HG03442 (cell line): ENCODE measurements around the gene KCNQ5.

Source experiments
- ATAC-seq: cut with Tn5 transposase; IDR thresholded peaks from one replicate; pipeline ENCODE4 v1.9.1; 2021; ENCODE audit warnings: mild to moderate bottlenecking, moderate library complexity; ENCODE audit not compliant: unreplicated experiment

KCNQ5 gene

GRCh38 chr6:72739368-72739779, 117.5 kb downstream of the KCNQ5 start:
- ATAC-seq = peak; percentile 62

GRCh38 chr6:72740135-72740534, 118.3 kb downstream of the KCNQ5 start:
- ATAC-seq = peak; percentile 81

GRCh38 chr6:72741083-72741482, 119.2 kb downstream of the KCNQ5 start:
- ATAC-seq = no peak

GRCh38 chr6:72742001-72742673, 120.3 kb downstream of the KCNQ5 start:
- ATAC-seq = no peak

GRCh38 chr6:72746276-72746675, 124.4 kb downstream of the KCNQ5 start:
- ATAC-seq = no peak

GRCh38 chr6:72748759-72749158, 126.9 kb downstream of the KCNQ5 start:
- no peak for ATAC-seq

GRCh38 chr6:72755752-72756151, 133.9 kb downstream of the KCNQ5 start:
- no peak for ATAC-seq

GRCh38 chr6:72757048-72757447, 135.2 kb downstream of the KCNQ5 start:
- no peak for ATAC-seq

- no peak for ATAC-seq
Observed at GRCh38 chr6:72757926-72758325, 136.1 kb downstream of the KCNQ5 start.

- ATAC-seq = no peak
Observed at GRCh38 chr6:72758901-72759300, 137.0 kb downstream of the KCNQ5 start.

- no peak for ATAC-seq
Observed at GRCh38 chr6:72760114-72760793, 138.4 kb downstream of the KCNQ5 start.

GRCh38 chr6:72761761-72762160, 139.9 kb downstream of the KCNQ5 start:
- ATAC-seq = no peak

- ATAC-seq = peak; percentile 67
Observed at GRCh38 chr6:72769459-72770125, 147.7 kb downstream of the KCNQ5 start.

GRCh38 chr6:72770959-72771358, 149.1 kb downstream of the KCNQ5 start:
- ATAC-seq = no peak

GRCh38 chr6:72776456-72776855, 154.6 kb downstream of the KCNQ5 start:
- no peak for ATAC-seq

- ATAC-seq = no peak
Observed at GRCh38 chr6:72781624-72782023, 159.8 kb downstream of the KCNQ5 start.

GRCh38 chr6:72783035-72783434, 161.2 kb downstream of the KCNQ5 start:
- no peak for ATAC-seq

GRCh38 chr6:72783666-72784065, 161.8 kb downstream of the KCNQ5 start:
- ATAC-seq = no peak

- ATAC-seq = no peak
Observed at GRCh38 chr6:72784071-72784470, 162.2 kb downstream of the KCNQ5 start.

- no peak for ATAC-seq
Observed at GRCh38 chr6:72784581-72784980, 162.7 kb downstream of the KCNQ5 start.

- no peak for ATAC-seq
Observed at GRCh38 chr6:72787391-72788031, 165.6 kb downstream of the KCNQ5 start.

GRCh38 chr6:72788188-72788587, 166.3 kb downstream of the KCNQ5 start:
- peak; percentile 52 for ATAC-seq
